GM23338 (cell line): ENCODE data around the gene PTPRQ. TPM values are rescaled to one million over a fixed set of nuclear protein-coding genes. Genes with fewer than 3 reads are reported as not detected.

Experiments
- CREB1 ChIP-seq: fragments of 250-450 bp; sonication (Bioruptor Pico); IDR thresholded peaks from 2 replicates; pipeline ENCODE4 v1.5.0; 2020; ENCODE audit warnings: low read depth, mild to moderate bottlenecking, moderate library complexity
- ETS1 ChIP-seq: IDR thresholded peaks from 2 replicates; pipeline ENCODE4 v1.6.1; 2016; ENCODE audit warnings: antibody characterized with exemption
- EZH2 ChIP-seq: fragments of 200-600 bp; sonication (generic); IDR thresholded peaks from one replicate; pipeline ENCODE4 v1.8.0; 2017; ENCODE audit warnings: antibody characterized with exemption, mild to moderate bottlenecking, low read depth; ENCODE audit not compliant: unreplicated experiment
- EZH2phosphoT487 ChIP-seq: fragments of 200-600 bp; sonication (generic); IDR thresholded peaks from one replicate; pipeline ENCODE4 v1.8.1; 2018; ENCODE audit warnings: antibody characterized with exemption; ENCODE audit not compliant: unreplicated experiment
- POLR2AphosphoS5 ChIP-seq: IDR thresholded peaks from 2 replicates; pipeline ENCODE4 v1.6.1; 2016; ENCODE audit warnings: antibody characterized with exemption, low read depth
- STAT1 ChIP-seq: IDR thresholded peaks from one replicate; pipeline ENCODE4 v1.6.1; 2016; ENCODE audit warnings: antibody characterized with exemption; ENCODE audit not compliant: unreplicated experiment
- ZNF114 ChIP-seq: fragments of 250-450 bp; sonication (Bioruptor Pico); IDR thresholded peaks from 2 replicates; pipeline ENCODE4 v1.5.0; 2020; ENCODE audit warnings: mild to moderate bottlenecking, moderate library complexity
- ZNF331 ChIP-seq: fragments of 250-450 bp; sonication (Bioruptor Pico); IDR thresholded peaks from 2 replicates; pipeline ENCODE4 v1.5.0; 2020; ENCODE audit warnings: low read depth, mild to moderate bottlenecking, moderate library complexity
- ZNF462 ChIP-seq: fragments of 250-450 bp; sonication (Bioruptor Pico); IDR thresholded peaks from 2 replicates; pipeline ENCODE4 v1.5.0; 2020; ENCODE audit warnings: mild to moderate bottlenecking, moderate library complexity
- polyA plus RNA-seq: library from polyadenylated mRNA; unstranded; fragments of >200 nt; fragmentation: Nextera tagmentation; extraction: Ambion mirVana; gene quantifications from 2 replicates; pipeline ENCODE4 v1.2.1, GENCODE V29; 2016
- total RNA-seq: library from RNA; depleted of rRNA; stranded (reverse); fragments of >200 nt; shearing (Covaris generic); gene quantifications from 2 replicates; pipeline ENCODE4 v1.2.3, GENCODE V29; 2014
- TF ChIP-seq, protein P1 (sequence below): IDR thresholded peaks from one replicate; pipeline ENCODE4 v1.6.1; 2018; ENCODE audit warnings: antibody characterized with exemption; ENCODE audit not compliant: unreplicated experiment

The PTPRQ gene
- total and polyA plus RNA-seq, 2 experiments from 2014 or later, result not detected

- TF ChIP-seq ZNF462 (CRISPR knock-in tag), result no peak
- TF ChIP-seq CREB1 (CRISPR knock-in tag), result no peak
- TF ChIP-seq EZH2phosphoT487, result no peak
- TF ChIP-seq STAT1, result no peak
- TF ChIP-seq ZNF331 (CRISPR knock-in tag), result no peak
- no peak for TF ChIP-seq ZNF114
- no peak for TF ChIP-seq EZH2
- no peak for TF ChIP-seq POLR2AphosphoS5
- TF ChIP-seq ETS1, result no peak
- TF ChIP-seq, protein P1, sequence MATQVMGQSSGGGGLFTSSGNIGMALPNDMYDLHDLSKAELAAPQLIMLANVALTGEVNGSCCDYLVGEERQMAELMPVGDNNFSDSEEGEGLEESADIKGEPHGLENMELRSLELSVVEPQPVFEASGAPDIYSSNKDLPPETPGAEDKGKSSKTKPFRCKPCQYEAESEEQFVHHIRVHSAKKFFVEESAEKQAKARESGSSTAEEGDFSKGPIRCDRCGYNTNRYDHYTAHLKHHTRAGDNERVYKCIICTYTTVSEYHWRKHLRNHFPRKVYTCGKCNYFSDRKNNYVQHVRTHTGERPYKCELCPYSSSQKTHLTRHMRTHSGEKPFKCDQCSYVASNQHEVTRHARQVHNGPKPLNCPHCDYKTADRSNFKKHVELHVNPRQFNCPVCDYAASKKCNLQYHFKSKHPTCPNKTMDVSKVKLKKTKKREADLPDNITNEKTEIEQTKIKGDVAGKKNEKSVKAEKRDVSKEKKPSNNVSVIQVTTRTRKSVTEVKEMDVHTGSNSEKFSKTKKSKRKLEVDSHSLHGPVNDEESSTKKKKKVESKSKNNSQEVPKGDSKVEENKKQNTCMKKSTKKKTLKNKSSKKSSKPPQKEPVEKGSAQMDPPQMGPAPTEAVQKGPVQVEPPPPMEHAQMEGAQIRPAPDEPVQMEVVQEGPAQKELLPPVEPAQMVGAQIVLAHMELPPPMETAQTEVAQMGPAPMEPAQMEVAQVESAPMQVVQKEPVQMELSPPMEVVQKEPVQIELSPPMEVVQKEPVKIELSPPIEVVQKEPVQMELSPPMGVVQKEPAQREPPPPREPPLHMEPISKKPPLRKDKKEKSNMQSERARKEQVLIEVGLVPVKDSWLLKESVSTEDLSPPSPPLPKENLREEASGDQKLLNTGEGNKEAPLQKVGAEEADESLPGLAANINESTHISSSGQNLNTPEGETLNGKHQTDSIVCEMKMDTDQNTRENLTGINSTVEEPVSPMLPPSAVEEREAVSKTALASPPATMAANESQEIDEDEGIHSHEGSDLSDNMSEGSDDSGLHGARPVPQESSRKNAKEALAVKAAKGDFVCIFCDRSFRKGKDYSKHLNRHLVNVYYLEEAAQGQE, result no peak
Observed at GRCh38 chr12:80553316-80553715, 109.3 kb downstream of the PTPRQ start (continued).
